GM12878 (cell line): ENCODE results near the gene LTB. TPM values are rescaled to one million over a fixed set of nuclear protein-coding genes. Genes with fewer than 3 reads are reported as not detected.
A peak's percentile ranks its signal among the peaks of the same experiment; 100 is the strongest.

Experiments
- BCLAF1 ChIP-seq: fragments of 450-650 bp; IDR thresholded peaks from 2 replicates; pipeline ENCODE4 v1.6.1; 2017; ENCODE audit warnings: antibody characterized with exemption, mild to moderate bottlenecking, moderate library complexity
- BHLHE40 ChIP-seq, 2 experiments: fragments of 450-650 bp in 1 of 2; IDR thresholded peaks; 2 replicates each; pipeline ENCODE4 v1.6.1; 2011 to 2017; ENCODE audit warnings: low read depth in 2 of 2, borderline replicate concordance in 1 of 2, improper control_type of control experiment in 1 of 2, low read length in 1 of 2, mild to moderate bottlenecking in 1 of 2
- CREM ChIP-seq: IDR thresholded peaks from 2 replicates; pipeline ENCODE4 v1.6.1; 2014; ENCODE audit warnings: antibody characterized with exemption, low read depth
- DPF2 ChIP-seq: fragments of 450-650 bp; IDR thresholded peaks from 2 replicates; pipeline ENCODE4 v1.6.1; 2017; ENCODE audit warnings: mild to moderate bottlenecking
- EED ChIP-seq: sonication (generic); IDR thresholded peaks from 2 replicates; pipeline ENCODE4 v1.6.1; 2016; ENCODE audit warnings: antibody characterized with exemption, low read depth
- EP300 ChIP-seq, 2 experiments: fragments of 150-350 bp in 1 of 2; IDR thresholded peaks; 2 replicates each; pipeline ENCODE4 v1.6.1; 2011 to 2012; ENCODE audit warnings: low read depth in 2 of 2, low read length in 2 of 2, borderline replicate concordance in 1 of 2, improper control_type of control experiment in 1 of 2, inconsistent platforms in 1 of 2; ENCODE audit not compliant: control insufficient read depth in 1 of 2
- ESRRA ChIP-seq: IDR thresholded peaks from 2 replicates; pipeline ENCODE4 v1.6.1; 2012; ENCODE audit warnings: mild to moderate bottlenecking, low read length, improper control_type of control experiment
- ETV6 ChIP-seq, 2 experiments: fragments of 450-650 bp in 1 of 2; IDR thresholded peaks in 1 of 2; conservative IDR thresholded peaks in 1 of 2; 2 replicates each; pipeline ENCODE4 v1.6.1; 2014; ENCODE audit warnings: antibody characterized with exemption in 1 of 2, borderline replicate concordance in 1 of 2, low read depth in 1 of 2, mild to moderate bottlenecking in 1 of 2, moderate library complexity in 1 of 2
- JUND ChIP-seq: IDR thresholded peaks from 2 replicates; pipeline ENCODE4 v1.6.1; 2012; ENCODE audit warnings: low read depth, mild to moderate bottlenecking, low read length, improper control_type of control experiment, moderate library complexity
- KLF5 ChIP-seq: fragments of 450-650 bp; IDR thresholded peaks from 2 replicates; pipeline ENCODE4 v1.6.1; 2014; ENCODE audit warnings: mild to moderate bottlenecking; ENCODE audit not compliant: partially characterized antibody
- NFIC ChIP-seq: IDR thresholded peaks from 2 replicates; pipeline ENCODE4 v1.6.1; 2012; ENCODE audit warnings: low read depth, mild to moderate bottlenecking, inconsistent platforms, low read length, moderate library complexity
- SIN3A ChIP-seq: IDR thresholded peaks from 2 replicates; pipeline ENCODE4 v1.6.1; 2012; ENCODE audit warnings: low read depth, low read length, improper control_type of control experiment
- SREBF2 ChIP-seq: IDR thresholded peaks from 2 replicates; pipeline ENCODE4 v1.6.1; 2012; ENCODE audit warnings: mild to moderate bottlenecking, low read length
- ZNF207 ChIP-seq: fragments of 450-650 bp; IDR thresholded peaks from 2 replicates; pipeline ENCODE4 v1.6.1; 2014; ENCODE audit warnings: antibody characterized with exemption, mild to moderate bottlenecking, borderline replicate concordance
- polyA plus RNA-seq, 11 experiments: library from polyadenylated mRNA; depleted of rRNA in 4 of 11; unstranded in 6 of 11; stranded (reverse) in 5 of 11; fragments of >200 nt; fragmentation: Nextera tagmentation in 4 of 11; fragmentation: Illumina TruSeq in 1 of 11; extraction: Ambion mirVana in 4 of 11; extraction: Trizol in 1 of 11; gene quantifications; 1 replicate in 1 of 11; 2 replicates in 10 of 11; pipeline versions ENCODE4 v1.2.1 to v1.2.3, GENCODE V29; 2011 to 2016; ENCODE audit warnings: inconsistent platforms in 2 of 11, missing spikeins in 2 of 11, low read depth in 1 of 11
- total RNA-seq, 4 experiments: library from RNA; depleted of rRNA in 3 of 4; stranded (reverse); fragments of >200 nt in 3 of 4; fragmentation: Illumina TruSeq in 1 of 4; extraction: Trizol in 1 of 4; gene quantifications; 2 replicates each; pipeline versions ENCODE4 v1.2.1 to v1.2.3, GENCODE V29; 2013 to 2021
- TF ChIP-seq, protein P1 (sequence below): fragments of 150-350 bp; IDR thresholded peaks from 2 replicates; pipeline ENCODE4 v1.6.1; 2016; ENCODE audit warnings: low read depth, low read length
- TF ChIP-seq, protein P2 (sequence below): IDR thresholded peaks from 2 replicates; pipeline ENCODE4 v1.6.1; 2012; ENCODE audit warnings: improper control_type of control experiment, low read depth, low read length; ENCODE audit not compliant: insufficient replicate concordance

LTB gene
- total and polyA plus RNA-seq, 10 of the 15 experiments (the other 5 are each of a cell fraction or from before 2014, with no cell fraction given) = 0.71 to 74.3 (median 20.0) TPM

GRCh38 chr6:31558631-31559500, 23.4 kb downstream of the LTB start (continued):
- TF ChIP-seq KLF5 = peak; percentile 39
- TF ChIP-seq, protein P1, sequence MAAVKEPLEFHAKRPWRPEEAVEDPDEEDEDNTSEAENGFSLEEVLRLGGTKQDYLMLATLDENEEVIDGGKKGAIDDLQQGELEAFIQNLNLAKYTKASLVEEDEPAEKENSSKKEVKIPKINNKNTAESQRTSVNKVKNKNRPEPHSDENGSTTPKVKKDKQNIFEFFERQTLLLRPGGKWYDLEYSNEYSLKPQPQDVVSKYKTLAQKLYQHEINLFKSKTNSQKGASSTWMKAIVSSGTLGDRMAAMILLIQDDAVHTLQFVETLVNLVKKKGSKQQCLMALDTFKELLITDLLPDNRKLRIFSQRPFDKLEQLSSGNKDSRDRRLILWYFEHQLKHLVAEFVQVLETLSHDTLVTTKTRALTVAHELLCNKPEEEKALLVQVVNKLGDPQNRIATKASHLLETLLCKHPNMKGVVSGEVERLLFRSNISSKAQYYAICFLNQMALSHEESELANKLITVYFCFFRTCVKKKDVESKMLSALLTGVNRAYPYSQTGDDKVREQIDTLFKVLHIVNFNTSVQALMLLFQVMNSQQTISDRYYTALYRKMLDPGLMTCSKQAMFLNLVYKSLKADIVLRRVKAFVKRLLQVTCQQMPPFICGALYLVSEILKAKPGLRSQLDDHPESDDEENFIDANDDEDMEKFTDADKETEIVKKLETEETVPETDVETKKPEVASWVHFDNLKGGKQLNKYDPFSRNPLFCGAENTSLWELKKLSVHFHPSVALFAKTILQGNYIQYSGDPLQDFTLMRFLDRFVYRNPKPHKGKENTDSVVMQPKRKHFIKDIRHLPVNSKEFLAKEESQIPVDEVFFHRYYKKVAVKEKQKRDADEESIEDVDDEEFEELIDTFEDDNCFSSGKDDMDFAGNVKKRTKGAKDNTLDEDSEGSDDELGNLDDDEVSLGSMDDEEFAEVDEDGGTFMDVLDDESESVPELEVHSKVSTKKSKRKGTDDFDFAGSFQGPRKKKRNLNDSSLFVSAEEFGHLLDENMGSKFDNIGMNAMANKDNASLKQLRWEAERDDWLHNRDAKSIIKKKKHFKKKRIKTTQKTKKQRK = no peak
- TF ChIP-seq CREM = peak; percentile 92; the same call in 1 of the 2 replicates
- TF ChIP-seq ESRRA = no peak
- peak; percentile 99 for TF ChIP-seq NFIC
- TF ChIP-seq EP300 (IDR thresholded peaks at IDR 0.05; ENCODE audit: borderline replicate concordance in 1 of 2, control insufficient read depth in 1 of 2, low read depth in 2 of 2, low read length in 2 of 2) = peak; percentile 79 to 92
- peak in 1 of 2 experiments; percentile 96; a peak in 2 of 4 replicates for TF ChIP-seq ETV6 (conservative IDR thresholded peaks at IDR 0.05 in 1 of 2, IDR thresholded peaks at IDR 0.05 in 1 of 2; ENCODE audit: borderline replicate concordance in 1 of 2, low read depth in 1 of 2)
- peak; percentile 98 for TF ChIP-seq DPF2
- TF ChIP-seq SIN3A = no peak
- TF ChIP-seq ZNF207 = 0 out of 2 replicates have a peak, but pooled peaks have one; percentile 71
- peak; percentile 79; the same call in 1 of the 2 replicates for TF ChIP-seq JUND
- TF ChIP-seq, protein P2, sequence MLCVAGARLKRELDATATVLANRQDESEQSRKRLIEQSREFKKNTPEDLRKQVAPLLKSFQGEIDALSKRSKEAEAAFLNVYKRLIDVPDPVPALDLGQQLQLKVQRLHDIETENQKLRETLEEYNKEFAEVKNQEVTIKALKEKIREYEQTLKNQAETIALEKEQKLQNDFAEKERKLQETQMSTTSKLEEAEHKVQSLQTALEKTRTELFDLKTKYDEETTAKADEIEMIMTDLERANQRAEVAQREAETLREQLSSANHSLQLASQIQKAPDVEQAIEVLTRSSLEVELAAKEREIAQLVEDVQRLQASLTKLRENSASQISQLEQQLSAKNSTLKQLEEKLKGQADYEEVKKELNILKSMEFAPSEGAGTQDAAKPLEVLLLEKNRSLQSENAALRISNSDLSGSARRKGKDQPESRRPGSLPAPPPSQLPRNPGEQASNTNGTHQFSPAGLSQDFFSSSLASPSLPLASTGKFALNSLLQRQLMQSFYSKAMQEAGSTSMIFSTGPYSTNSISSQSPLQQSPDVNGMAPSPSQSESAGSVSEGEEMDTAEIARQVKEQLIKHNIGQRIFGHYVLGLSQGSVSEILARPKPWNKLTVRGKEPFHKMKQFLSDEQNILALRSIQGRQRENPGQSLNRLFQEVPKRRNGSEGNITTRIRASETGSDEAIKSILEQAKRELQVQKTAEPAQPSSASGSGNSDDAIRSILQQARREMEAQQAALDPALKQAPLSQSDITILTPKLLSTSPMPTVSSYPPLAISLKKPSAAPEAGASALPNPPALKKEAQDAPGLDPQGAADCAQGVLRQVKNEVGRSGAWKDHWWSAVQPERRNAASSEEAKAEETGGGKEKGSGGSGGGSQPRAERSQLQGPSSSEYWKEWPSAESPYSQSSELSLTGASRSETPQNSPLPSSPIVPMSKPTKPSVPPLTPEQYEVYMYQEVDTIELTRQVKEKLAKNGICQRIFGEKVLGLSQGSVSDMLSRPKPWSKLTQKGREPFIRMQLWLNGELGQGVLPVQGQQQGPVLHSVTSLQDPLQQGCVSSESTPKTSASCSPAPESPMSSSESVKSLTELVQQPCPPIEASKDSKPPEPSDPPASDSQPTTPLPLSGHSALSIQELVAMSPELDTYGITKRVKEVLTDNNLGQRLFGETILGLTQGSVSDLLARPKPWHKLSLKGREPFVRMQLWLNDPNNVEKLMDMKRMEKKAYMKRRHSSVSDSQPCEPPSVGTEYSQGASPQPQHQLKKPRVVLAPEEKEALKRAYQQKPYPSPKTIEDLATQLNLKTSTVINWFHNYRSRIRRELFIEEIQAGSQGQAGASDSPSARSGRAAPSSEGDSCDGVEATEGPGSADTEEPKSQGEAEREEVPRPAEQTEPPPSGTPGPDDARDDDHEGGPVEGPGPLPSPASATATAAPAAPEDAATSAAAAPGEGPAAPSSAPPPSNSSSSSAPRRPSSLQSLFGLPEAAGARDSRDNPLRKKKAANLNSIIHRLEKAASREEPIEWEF = peak; percentile 26
- no peak for TF ChIP-seq BCLAF1
- peak; percentile 99 for TF ChIP-seq EED
- TF ChIP-seq SREBF2 = no peak
- TF ChIP-seq BHLHE40 (IDR thresholded peaks at IDR 0.05; ENCODE audit: borderline replicate concordance in 1 of 2, low read depth in 2 of 2, low read length in 1 of 2) = peak; percentile 64 to 77
